Ramos (cell line): ENCODE results near the gene TKT.

ENCODE experiments used
- in situ Hi-C: fragments of 300-500 bp; cut with MboI; formaldehyde crosslinking; loops from one replicate; pipeline ENCODE4 v1.14.3; 2022; ENCODE audit warnings: low sequenced_read_pairs; ENCODE audit not compliant: unreplicated experiment

TKT gene

DNA sequence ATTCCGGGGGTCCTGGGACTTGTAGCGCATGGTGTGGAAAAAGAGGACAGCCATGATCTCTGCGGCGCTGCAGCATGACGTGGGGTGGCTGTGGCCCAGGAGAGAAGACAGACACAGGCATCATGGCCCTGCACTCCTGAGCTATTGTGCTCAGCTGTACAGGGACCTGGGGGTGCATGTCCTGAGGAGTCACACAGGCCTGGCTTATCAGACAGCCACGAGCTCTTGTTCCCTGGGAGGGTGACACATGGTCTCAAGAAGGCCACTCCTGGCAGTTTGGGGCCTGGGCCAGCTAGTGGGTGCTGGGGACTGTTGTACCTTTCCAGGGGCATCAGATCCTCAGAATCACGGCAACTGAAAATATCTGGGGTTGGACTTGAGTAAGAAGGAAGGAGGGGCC is 13.7 kb downstream of the TKT start:
- in situ Hi-C loops: no loop called here

DNA sequence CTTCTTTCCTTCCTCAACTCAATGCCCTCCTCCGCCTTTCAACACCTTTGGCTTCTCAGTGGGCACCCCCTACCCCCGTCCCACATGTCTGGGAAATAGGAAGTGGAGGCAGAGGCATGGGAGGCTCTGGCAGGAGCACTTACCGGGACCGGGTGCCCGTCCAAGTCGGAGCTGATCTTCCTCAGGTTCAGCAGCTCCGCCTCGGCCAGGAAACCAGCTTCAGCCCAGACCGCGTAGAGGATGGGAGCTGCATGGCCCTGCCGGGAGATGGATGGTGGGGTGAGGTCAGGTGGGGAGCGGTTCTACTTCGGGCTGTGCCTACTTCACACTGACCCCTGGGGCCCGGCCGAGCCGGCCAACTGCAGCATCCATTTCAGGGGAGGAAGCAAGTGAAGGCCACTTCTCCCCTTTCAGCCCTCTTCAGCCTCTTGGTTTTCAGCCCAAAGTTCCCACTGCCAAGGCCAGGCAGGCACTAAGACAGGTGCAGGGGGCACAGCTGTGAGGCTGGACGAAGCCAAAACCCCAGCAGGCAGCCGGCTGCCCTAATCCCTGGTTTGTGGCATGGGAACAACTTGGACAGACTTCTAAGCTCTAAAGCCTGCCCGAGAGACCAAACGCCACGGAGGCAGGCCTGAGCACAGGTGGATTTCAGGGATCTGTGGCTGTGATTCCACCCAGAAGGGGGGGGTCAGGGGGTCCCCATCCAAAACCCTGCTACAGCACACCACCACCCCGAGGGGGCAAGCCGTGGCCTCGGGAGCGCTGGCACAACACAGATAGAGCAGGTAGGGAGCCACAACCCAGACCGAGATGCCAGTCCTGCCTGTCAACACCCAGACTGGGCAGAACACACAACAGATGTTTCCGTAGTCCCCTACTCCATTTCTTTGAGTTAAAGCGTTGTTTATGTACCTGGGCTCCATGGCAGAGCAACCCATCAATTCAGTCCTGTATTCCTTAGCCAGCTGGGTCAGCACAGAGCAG is 14.5 kb downstream of the TKT start:
- in situ Hi-C loops: no loop called here

- in situ Hi-C loops: no loop called here
Observed at GRCh38 chr3:53239800-53240199, 16.0 kb downstream of the TKT start.

DNA sequence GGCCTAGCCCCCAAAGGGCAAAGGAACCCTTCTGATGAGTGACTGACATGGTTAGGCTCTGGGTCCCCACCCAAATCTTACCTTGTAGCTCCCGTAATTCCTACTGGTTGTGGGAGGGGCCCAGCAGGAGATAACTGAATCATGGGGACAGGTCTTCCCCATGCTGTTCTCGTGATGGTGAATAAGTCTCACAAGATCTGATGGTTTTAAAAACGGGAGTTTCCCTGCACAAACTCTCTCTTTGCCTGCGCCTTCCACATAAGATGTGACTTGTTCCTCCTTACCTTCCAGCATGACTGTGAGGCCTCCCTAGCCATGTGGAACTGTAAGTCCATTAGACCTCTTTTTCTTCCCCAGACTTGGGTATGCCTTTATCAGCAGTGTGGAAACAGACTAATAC is 16.9 kb downstream of the TKT start:
- in situ Hi-C loops: no loop called here

DNA sequence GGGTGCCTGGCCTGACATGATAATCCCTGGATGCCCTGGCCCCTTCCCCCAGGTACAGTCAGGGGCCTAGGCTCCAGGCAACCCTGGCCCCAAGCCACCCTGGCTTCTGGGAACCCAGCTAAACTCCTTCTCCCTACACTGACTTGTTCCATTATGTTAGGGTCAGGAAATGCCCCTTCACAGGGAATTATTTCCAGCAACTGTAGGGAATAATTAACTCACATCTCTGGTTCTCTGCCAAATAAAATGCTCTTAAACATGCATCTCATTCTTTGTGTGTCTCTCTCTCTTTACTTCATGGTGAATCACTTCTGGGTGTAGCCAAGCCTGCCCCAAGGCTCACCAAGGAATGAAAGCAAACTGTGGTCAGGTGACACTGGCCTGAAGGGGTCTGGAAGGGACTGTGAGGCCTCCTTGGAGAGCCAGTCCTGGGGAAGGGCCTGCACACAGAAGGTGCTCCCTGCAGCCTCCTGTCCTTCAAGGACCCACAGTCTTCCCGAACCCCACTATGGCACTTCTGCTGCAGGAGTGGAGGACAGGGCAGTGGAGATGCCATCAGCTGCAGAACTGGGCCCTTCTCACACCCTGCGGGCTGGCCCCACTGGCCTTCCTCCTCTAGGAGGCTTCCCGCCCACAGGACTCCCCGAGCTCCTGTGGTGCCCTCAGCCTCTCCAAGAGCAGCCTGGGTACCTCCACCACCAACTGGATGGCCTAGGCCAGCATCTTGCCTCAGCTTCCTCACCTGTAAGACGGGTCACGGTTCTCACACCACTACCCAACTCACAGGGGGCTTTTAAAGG is 17.6 kb downstream of the TKT start:
- in situ Hi-C loops: no loop called here

- in situ Hi-C loops: no loop called here
Observed at GRCh38 chr3:53236112-53236841, 19.5 kb downstream of the TKT start.

- in situ Hi-C loops: no loop called here
Observed at GRCh38 chr3:53235545-53235944, 20.3 kb downstream of the TKT start.

GRCh38 chr3:53234841-53235232 is 21.0 kb downstream of the TKT start:
- in situ Hi-C loops: no loop called here

DNA sequence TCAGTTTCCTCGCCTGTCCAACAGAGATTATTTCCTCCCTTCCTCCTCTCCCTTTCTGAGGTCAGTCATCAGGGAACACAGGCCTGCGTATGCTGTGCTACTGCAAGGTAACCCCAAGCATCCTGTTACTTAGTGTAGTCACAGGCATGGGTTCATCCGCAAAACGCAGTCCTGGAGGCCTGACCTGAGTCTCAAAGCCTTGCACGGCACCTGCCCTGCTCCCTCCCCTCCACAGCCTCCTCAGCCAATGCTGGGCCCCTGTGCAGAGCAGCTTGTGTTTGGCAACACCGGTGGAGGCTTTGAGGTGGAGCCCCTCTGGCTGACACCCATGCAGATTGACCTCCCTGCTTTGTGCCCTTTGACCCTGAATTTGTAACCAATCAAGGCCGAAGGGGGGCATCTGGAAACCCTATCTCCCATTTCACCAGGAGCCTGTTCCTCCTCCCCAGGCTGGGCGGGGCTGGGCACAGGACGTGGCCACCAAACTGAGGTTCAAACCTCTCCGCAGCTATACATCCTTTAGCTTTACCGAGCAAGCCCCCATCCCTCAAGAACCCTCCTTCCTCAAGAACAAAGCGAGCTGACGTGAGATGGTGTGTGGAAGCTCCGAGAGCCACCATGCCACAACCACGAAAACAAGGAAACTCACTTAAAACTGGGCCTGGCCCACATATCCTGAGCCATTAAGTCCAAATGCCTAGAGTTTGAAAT is 21.5 kb downstream of the TKT start:
- in situ Hi-C loops: no loop called here

DNA sequence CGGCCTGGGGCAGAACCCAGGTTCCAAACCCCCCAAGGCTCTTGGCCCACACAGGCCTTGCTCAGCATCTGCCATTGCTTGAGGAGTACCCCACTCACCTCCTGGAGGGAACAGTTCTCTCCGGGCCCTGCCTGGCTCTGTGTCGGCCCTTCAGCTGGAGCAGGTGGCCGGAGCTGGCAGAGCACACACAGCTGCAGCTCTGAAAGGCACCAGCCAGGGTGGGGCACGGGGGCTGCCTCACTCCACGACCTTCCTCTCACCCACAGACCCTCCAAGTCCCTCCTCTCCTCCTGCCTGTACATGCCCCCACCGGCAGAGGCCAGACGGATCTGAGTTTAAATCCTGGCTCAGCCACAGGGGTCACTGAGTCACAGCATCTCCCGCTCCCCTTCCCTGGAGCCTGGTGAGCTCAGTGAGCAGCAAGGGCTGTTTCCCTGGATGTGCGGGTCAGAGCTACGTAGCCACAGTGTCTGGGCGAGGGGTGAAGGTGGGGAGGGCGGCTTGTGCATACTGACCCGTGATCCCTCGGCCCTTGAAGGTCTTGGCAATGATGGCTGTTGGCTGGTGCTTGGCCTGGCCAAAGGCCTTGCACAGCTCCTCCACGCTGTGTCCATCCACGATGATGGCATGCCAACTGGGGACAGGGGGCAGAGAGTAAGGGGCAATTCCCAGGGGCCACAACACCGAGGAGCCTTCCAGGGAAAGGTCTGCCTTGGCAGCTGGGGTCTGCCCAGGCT is 23.0 kb downstream of the TKT start:
- in situ Hi-C loops: no loop called here

- in situ Hi-C loops: no loop called here
Observed at GRCh38 chr3:53231532-53232511, 24.0 kb downstream of the TKT start.

DNA sequence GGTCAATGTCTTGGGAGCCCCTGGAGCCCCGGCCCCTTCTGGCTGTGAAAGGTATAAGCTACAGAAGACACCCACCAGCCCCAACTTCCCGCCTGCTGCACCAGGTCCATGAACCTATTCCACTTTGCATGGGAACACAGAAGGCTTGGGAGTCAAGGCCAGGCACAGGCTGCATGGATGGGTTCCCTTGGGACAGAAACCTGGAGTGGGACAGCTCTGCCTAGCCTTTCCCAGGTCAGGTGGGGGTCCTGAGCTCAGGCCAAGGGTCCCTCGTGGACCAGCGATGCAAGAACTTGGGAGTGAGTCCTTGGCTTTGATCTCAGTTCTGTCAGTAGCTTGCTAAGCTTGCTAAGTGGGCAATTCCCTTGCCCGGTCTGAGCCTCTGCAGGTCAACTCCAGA is 25.0 kb downstream of the TKT start:
- in situ Hi-C loops: no loop called here

- in situ Hi-C loops: no loop called here
Observed at GRCh38 chr3:53230041-53230621, 25.7 kb downstream of the TKT start.

GRCh38 chr3:53229606-53230005 is 26.2 kb downstream of the TKT start:
- in situ Hi-C loops: no loop called here

- in situ Hi-C loops: no loop called here
Observed at GRCh38 chr3:53229171-53229570, 26.7 kb downstream of the TKT start.

DNA sequence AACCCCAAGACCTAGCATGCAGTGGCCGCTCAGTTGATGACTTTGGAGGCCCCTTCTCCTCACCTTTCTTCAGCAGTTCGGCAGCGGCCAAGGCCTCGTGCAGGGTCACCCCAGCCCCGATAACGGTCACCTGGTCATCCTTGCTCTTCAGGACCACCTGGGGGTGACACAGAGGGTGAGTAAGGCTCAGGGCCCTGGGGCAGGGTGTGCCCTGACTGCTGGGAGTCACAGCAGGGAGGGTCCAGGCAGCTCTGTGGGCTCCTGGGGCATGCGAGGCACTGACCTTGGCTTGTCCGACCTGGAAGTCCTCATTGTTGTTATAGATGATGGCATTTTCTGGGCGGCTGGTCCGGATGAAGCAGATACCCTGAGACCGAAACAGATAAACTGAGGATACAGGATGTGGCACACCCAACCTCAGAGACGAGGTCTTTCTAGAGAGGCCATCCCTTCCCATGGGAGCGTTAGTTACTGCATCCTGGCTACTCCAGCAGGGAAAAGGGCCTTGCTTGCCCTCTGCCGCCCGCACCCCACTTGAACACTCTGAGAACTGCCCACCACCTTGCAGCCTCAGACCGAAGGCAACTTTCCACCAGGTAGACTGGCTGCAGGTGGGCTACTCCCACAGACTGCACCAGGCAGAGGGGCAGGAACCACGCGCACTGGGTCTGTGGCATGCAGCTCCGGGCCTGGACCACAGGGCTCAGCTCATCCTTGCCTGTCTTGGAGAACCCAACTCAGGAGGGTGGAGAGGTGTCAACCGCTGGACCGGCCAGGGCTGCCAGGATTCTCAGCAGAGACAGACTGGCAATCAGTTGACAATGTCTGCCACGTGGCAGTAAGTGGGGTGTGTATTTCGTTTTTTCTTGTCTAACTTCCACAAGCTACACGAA is 27.6 kb downstream of the TKT start:
- in situ Hi-C loops: no loop called here

- in situ Hi-C loops: no loop called here
Observed at GRCh38 chr3:53226841-53227407, 28.9 kb downstream of the TKT start.
